ENCODE results near the gene SLPI.

Gene SLPI

GRCh38 chr20:45297786-45298497 lies 43.6 kb upstream of the SLPI start:
- DNase-seq = no peak
- intact Hi-C loops (cut with DNase I; ENCODE audit: low total_unique reads) = loop anchor here (10.0 kb wide), 1 partner anchor 253 kb away; no protein-coding TSS in a partner anchor
- Histone ChIP-seq H3K4me1 (peaks cover 0 to 14% (median 10%) of the 10 kb centered on the region in 4 donors), H3K36me3 (no peaks in the 10 kb centered on the region), H3K9me3 (no peaks in the 10 kb centered on the region), H3K27me3 (peaks cover 0 to 40% of the 10 kb centered on the region in 2 donors), H3K4me3 (no peak overlapping the region), H3K27ac (no peak overlapping the region)
- TF ChIP-seq CTCF (IDR thresholded peaks at IDR 0.05) = no peak

- no peak overlapping the region for H3K27ac ChIP-seq
- no peaks in the 10 kb centered on the region for H3K36me3 ChIP-seq
- DNase-seq = no peak
- H3K27me3 ChIP-seq = peaks cover 0 to 32% of the 10 kb centered on the region in 2 donors
- intact Hi-C loops (cut with DNase I; ENCODE audit: low total_unique reads) = loop anchor here (10.0 kb wide), 1 partner anchor 250 kb away; no protein-coding TSS in a partner anchor
- TF ChIP-seq CTCF (IDR thresholded peaks at IDR 0.05) = no peak
- no peaks in the 10 kb centered on the region for H3K9me3 ChIP-seq
- peaks cover 0 to 15% (median 11%) of the 10 kb centered on the region in 4 donors for H3K4me1 ChIP-seq
- H3K4me3 ChIP-seq = no peak overlapping the region
These were observed 40.3 kb upstream of the SLPI start for GRCh38 chr20:45294659-45295058.

GRCh38 chr20:45294003-45294368 lies 39.6 kb upstream of the SLPI start:
- TF ChIP-seq CTCF (IDR thresholded peaks at IDR 0.05) = no peak
- peak overlapping the region in 1 of 2 donors; percentile 52 for H3K4me3 ChIP-seq
- peaks cover 0 to 15% (median 11%) of the 10 kb centered on the region in 4 donors for H3K4me1 ChIP-seq
- H3K27ac ChIP-seq = no peak overlapping the region
- intact Hi-C loops (cut with DNase I; ENCODE audit: low total_unique reads) = loop anchor here (10.0 kb wide), 1 partner anchor 249 kb away; no protein-coding TSS in a partner anchor
- no peaks in the 10 kb centered on the region for H3K9me3 ChIP-seq
- no peaks in the 10 kb centered on the region for H3K36me3 ChIP-seq
- no peak for DNase-seq
- peaks cover 0 to 32% of the 10 kb centered on the region in 2 donors for H3K27me3 ChIP-seq

- TF ChIP-seq CTCF (IDR thresholded peaks at IDR 0.05) = peak; percentile 84 to 97
- Histone ChIP-seq H3K36me3 (no peaks in the 10 kb centered on the region), H3K9me3 (no peaks in the 10 kb centered on the region), H3K27ac (peak overlapping the region; percentile 1 to 14), H3K4me3 (peak overlapping the region; percentile 52), H3K4me1 (peaks cover 0 to 15% (median 11%) of the 10 kb centered on the region in 4 donors), H3K27me3 (peaks cover 0 to 37% of the 10 kb centered on the region in 2 donors)
- intact Hi-C loops (cut with DNase I; ENCODE audit: low total_unique reads) = loop anchor here (10.0 kb wide), 1 partner anchor 249 kb away; no protein-coding TSS in a partner anchor
- peak; percentile 83 to 86 for DNase-seq
These were observed 39.0 kb upstream of the SLPI start for GRCh38 chr20:45293041-45294002.

- H3K36me3 ChIP-seq = no peaks in the 10 kb centered on the region
- H3K9me3 ChIP-seq = no peaks in the 10 kb centered on the region
- peaks cover 0 to 27% of the 10 kb centered on the region in 2 donors for H3K27me3 ChIP-seq
- no peak for DNase-seq
- intact Hi-C loops (cut with DNase I; ENCODE audit: low total_unique reads) = loop anchor here (10.0 kb wide), 1 partner anchor 248 kb away; no protein-coding TSS in a partner anchor
- no peak for TF ChIP-seq CTCF (IDR thresholded peaks at IDR 0.05)
- no peak overlapping the region for H3K4me3 ChIP-seq
- no peak overlapping the region for H3K27ac ChIP-seq
- H3K4me1 ChIP-seq = peaks cover 0 to 15% (median 11%) of the 10 kb centered on the region in 4 donors
These were observed 38.0 kb upstream of the SLPI start for GRCh38 chr20:45292343-45292742.

Data from tibial artery (tissue), 4 donors.